ENCODE measurements around the gene REELD1.

Gene REELD1

GRCh38 chr4:146224326-146224966 lies 10.1 kb downstream of the REELD1 start:
- no peak for DNase-seq (ENCODE audit: low spot score)

DNA sequence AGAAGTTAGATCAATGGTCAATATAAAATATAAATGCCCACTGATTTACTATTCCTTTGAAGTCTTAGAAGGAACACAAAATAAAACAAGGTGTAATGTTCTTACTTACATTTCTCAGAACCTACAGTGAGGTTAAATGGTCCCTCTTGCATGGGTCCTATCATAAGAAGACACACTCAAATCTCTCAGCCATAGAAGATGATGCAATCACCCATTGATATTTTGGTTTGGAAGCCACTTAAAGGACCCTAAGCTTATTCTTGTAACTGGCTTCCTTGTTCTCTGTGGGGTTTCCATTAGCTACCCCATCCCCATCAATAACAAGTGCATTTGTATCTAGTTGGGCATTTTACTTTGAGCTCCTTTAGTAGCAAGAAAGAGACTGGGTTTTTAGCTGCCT lies 15.1 kb downstream of the REELD1 start:
- no peak for DNase-seq (ENCODE audit: low spot score)

- DNase-seq (ENCODE audit: low spot score) = no peak
These were observed 17.9 kb downstream of the REELD1 start for GRCh38 chr4:146232131-146232722.

- DNase-seq (ENCODE audit: low spot score) = no peak
These were observed 21.4 kb downstream of the REELD1 start for GRCh38 chr4:146235654-146236177.

- DNase-seq (ENCODE audit: low spot score) = no peak
These were observed 21.9 kb downstream of the REELD1 start for GRCh38 chr4:146236216-146236615.

DNA sequence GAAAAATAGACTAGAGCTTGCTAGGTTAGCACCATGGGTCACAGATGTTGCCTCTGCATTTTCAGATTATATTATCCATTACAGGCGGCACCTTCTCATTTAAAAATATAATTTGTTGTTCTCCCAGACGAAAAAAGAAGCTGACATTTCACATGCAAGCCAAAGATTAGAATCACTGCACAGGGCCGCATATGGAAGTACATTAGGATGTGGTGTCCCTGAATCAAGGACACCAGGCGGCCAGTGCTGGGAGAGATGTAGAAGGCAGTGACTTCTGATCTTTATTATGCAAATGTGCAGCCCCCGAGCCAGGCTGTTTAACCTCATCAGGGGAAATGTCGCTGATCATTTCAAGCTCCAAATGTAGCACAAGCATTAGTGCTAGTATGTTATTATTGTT lies 22.8 kb downstream of the REELD1 start:
- DNase-seq (ENCODE audit: low spot score) = no peak

DNA sequence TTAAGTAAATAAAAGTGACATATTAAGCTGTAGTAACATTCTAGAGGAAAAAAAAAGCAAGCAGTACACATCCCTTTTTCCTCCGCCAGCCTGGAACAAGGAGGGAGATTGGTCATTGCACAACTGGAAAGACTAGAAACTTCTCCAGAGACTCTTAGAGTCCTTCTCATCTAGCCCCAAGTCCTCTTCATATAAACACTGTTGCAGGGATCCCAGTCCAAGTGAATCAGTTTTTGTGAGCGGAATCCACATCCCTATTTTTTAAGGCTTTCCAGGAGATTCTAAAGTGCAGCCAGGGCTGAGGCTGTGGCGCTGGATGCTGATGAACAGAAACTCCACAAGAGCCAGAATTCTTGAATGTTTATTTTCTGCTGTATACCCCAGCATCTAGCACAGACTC lies 23.8 kb downstream of the REELD1 start:
- DNase-seq (ENCODE audit: low spot score) = no peak

DNA sequence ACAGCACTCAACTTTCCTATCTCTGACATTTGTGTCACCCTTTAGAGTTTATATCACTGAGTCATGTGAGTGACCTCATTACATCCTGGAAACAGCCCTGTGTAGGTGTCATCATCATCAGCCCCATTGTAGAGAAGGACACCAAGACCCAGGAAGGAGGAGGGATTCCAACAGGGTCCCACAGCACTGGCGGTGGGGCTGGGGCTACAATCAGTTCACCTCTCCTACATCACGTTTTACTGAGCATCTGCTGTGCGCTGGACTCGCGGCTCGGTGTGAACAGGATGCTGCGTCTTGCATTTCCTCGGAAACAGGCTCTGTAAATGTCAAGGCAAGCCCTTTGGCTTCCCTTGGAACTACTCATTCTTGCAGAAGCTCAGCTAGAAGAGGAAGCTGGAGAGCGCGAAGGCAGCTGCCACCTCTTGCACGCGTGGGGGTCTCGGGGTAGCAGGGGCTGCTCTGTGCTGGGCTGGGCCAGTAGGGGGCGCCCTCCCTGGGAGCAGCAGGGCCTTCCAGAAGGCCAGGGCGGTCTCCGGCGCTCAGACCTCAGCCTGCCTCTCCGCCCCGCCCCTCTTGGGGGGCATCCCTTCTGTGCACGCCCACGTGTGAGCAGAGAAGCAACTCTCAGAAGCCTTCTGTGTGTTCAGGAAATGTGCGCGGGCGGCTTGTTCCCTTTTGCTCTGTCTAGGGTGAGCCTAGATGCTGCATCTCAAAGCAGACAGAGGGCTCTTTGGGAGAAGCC lies 29.0 kb downstream of the REELD1 start:
- peak; percentile 39 for DNase-seq (ENCODE audit: low spot score)

DNA sequence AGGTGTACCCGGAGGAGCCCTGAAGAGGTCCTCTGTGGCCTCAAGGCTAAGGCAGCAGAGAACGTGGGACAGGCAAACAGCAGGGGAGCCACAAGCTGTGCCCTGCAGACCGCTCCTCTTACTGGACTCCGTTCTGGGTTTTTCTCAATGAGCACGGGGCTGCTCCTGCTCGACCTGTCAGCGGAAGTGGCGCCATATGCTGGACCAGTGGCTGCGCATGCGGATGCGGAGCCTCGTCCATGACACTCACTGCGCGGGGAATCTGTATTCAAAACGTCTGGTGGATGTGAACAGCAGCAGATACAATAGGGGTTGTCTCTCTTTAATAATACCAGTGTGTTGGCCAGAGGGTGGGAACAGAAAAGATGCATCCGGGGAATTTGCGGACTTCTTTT lies 29.5 kb downstream of the REELD1 start:
- DNase-seq (ENCODE audit: low spot score) = no peak

DNA sequence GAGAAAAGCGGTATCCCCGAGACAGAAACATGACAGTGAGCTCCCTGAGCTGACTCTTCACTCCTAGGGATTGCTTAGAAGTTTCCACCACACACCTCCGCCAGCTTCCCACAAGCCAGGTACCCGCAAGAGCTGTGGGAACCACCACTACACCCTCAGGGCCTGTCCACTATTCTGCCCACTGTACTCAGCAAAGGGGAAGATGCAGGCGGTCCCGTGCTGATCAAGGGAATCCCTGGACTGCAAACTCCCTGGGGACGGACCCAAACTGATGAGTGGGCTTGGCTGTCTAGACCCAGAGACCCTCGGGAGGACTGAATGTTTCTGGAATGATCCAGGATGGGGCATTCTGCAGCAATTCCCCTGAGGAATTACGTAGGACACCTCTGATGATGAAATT lies 30.2 kb downstream of the REELD1 start:
- DNase-seq (ENCODE audit: low spot score) = no peak

GRCh38 chr4:146245246-146245645 lies 30.9 kb downstream of the REELD1 start:
- no peak for DNase-seq (ENCODE audit: low spot score)

DNA sequence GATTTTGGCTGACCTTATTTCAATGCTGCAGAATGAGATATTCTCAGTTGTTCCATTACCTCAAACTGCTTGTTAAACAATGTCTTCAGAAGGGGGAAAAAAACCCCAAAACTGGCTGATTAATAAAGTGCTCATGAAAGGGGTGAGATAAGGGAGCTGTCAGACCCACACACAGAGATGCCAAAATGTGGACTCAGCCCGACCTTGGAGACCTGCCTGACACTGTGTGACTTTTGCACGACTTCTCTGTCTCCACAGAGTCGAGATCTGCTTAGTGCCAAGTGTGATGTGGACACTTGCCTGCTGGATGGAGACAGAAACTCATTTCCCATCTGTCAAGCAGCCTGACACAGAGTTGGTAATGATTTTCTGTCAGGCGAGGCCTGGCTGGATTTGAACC lies 31.5 kb downstream of the REELD1 start:
- DNase-seq (ENCODE audit: low spot score) = no peak

DNA sequence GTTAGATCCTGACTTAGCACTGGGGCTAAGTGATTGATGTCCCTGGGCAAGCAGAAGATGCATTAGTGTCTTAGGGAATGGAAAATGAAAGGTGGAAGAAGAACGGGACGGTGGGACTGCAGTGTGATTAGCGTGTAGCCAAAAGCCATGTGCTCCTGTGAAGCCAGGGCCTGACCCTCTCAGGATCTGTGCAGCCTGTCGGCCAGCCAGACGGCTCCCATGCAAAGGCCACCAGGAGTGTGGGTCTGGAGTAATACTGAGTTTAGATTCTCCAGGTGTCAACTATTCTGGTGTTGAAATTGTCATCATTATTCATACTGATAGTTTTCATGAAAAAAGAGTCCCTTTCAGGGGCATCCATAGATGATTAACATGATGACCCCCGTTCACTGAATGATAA lies 32.0 kb downstream of the REELD1 start:
- no peak for DNase-seq (ENCODE audit: low spot score)

GRCh38 chr4:146247356-146247755 lies 33.0 kb downstream of the REELD1 start:
- no peak for DNase-seq (ENCODE audit: low spot score)

- DNase-seq (ENCODE audit: low spot score) = no peak
These were observed 38.8 kb downstream of the REELD1 start for GRCh38 chr4:146252969-146253611.

- no peak for DNase-seq (ENCODE audit: low spot score)
These were observed 41.1 kb downstream of the REELD1 start for GRCh38 chr4:146255463-146255862.

DNA sequence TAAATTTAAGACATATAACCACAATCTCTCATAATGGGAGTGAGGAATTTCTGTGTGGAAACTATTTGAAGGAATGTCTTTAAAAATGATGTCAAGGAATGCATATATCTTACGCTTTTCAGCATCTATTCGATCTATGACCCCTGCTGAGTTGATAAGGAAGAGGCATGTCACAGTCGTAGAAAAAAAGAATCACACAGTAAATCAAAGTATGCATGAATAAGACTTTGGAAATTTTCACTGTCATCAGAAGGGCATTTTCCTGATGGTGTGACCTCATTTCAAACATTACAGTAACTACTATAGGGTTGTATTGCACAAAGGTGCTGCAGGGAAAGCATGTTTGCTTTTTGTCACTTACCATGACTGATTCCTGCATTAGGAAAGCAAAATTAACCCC lies 41.5 kb downstream of the REELD1 start:
- no peak for DNase-seq (ENCODE audit: low spot score)

GRCh38 chr4:146256328-146256727 lies 42.0 kb downstream of the REELD1 start:
- no peak for DNase-seq (ENCODE audit: low spot score)

- no peak for DNase-seq (ENCODE audit: low spot score)
These were observed 43.2 kb downstream of the REELD1 start for GRCh38 chr4:146257511-146257910.

- DNase-seq (ENCODE audit: low spot score) = no peak
These were observed 46.2 kb downstream of the REELD1 start for GRCh38 chr4:146260521-146260920.

DNA sequence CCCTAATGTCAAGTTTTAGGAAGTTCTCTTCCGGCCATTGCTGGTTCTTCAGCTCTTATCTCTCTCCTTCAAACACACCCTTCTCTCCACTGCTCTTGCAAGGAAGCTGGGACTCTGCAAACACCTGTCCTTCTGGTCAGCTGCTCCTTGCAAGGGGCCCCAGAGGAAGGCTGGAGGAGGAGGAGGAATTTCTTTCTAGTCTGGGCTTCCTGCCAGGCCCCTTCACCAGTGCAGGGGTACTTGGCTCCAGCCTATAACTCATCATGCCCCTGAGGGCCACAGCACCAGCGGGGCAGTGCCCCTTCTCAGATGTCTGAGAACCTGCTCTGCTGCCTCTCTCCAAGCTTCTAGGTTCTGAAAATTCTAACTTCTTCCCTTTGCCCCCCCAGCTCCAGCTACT lies 46.7 kb downstream of the REELD1 start:
- DNase-seq (ENCODE audit: low spot score) = no peak

DNA sequence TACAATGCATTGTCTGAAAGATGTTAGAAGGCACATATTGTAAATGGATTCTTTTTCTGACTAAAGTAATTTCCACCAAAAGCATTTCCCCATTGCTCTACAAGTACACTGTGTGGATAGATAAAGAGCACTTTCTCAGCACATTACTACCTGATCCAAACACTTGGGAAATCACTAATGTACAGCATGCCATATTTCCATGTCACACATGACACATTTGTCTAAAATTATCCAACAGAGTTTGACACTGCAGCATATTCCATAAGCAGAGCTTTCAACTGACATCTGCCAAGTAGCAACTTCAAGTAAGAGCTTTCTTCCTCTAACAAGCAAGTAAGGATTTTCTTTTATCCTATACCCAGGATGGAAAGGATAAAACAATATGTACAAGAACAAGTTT lies 49.5 kb downstream of the REELD1 start:
- DNase-seq (ENCODE audit: low spot score) = no peak

- no peak for DNase-seq (ENCODE audit: low spot score)
These were observed 51.7 kb downstream of the REELD1 start for GRCh38 chr4:146265950-146266490.
